Vagina (tissue), 2 donors: Measurements from ENCODE around the gene SOX21.

ENCODE experiments used
- CTCF ChIP-seq, 3 experiments: fragments of 450-650 bp in 2 of 3; fragments of 200-600 bp in 1 of 3; sonication (generic) in 1 of 3; IDR thresholded peaks; one replicate each; pipeline ENCODE4 v1.5.1; 2017 to 2019; ENCODE audit warnings: antibody characterized with exemption in 3 of 3, mild to moderate bottlenecking in 2 of 3, moderate library complexity in 2 of 3
- POLR2A ChIP-seq, 2 donors: fragments of 450-650 bp; IDR thresholded peaks; one replicate each; pipeline ENCODE4 v1.6.1; 2017; ENCODE audit warnings: antibody characterized with exemption in 2 of 2, mild to moderate bottlenecking in 2 of 2, moderate library complexity in 2 of 2
- POLR2AphosphoS5 ChIP-seq, 2 donors: sonication (generic); formaldehyde crosslinking; IDR thresholded peaks; one replicate each; pipeline ENCODE4 v1.9.0; 2017; ENCODE audit warnings: antibody characterized with exemption in 2 of 2, mild to moderate bottlenecking in 2 of 2, low read depth in 1 of 2; ENCODE audit not compliant: insufficient read depth in 1 of 2

- no peak for TF ChIP-seq CTCF (IDR thresholded peaks at IDR 0.05)
- no peak for TF ChIP-seq POLR2AphosphoS5 (IDR thresholded peaks at IDR 0.05; ENCODE audit: insufficient read depth in 1 of 2, low read depth in 1 of 2)
- TF ChIP-seq POLR2A (IDR thresholded peaks at IDR 0.05) = no peak
Observed at GRCh38 chr13:94683409-94683808, 28.9 kb downstream of the SOX21 start.
